ENCODE measurements around the gene CISH.

CISH gene

DNA sequence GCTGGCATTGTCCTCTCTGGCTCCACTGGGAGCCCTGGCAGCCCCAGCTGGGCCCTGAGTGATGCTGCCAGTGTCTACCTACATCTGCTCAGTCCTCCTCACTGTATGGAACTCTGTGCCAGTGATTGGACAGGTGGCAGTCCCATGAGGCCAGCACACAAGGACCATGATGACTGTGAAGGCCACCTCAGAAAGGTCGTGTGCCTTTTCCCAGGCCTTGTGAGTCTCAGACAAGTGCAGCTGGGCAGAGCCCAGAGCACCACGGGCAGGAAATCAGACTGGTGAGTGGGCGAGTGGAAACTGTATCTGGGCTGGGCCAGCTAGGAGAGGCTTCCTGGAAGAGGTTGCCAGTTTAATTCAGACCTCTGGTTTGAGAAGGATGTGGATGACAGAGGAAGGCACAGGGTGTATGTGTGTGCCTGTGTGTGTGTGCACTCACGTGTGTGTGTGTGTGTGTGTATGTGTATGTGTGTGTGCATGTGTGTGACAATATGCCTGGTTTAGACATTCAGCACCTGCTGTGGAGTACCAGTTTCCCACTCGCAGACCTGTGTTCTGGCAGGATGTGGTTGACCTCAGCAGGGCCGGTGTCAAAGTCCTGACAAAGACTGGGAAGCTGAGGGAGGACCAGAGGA lies 12.4 kb upstream of the CISH start:
- no peak for DNase-seq (ENCODE audit: low read depth)
- H3K4me3 ChIP-seq (ENCODE audit: low read length) = no peak overlapping the region
- TF ChIP-seq, protein P1, sequence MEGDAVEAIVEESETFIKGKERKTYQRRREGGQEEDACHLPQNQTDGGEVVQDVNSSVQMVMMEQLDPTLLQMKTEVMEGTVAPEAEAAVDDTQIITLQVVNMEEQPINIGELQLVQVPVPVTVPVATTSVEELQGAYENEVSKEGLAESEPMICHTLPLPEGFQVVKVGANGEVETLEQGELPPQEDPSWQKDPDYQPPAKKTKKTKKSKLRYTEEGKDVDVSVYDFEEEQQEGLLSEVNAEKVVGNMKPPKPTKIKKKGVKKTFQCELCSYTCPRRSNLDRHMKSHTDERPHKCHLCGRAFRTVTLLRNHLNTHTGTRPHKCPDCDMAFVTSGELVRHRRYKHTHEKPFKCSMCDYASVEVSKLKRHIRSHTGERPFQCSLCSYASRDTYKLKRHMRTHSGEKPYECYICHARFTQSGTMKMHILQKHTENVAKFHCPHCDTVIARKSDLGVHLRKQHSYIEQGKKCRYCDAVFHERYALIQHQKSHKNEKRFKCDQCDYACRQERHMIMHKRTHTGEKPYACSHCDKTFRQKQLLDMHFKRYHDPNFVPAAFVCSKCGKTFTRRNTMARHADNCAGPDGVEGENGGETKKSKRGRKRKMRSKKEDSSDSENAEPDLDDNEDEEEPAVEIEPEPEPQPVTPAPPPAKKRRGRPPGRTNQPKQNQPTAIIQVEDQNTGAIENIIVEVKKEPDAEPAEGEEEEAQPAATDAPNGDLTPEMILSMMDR (conservative IDR thresholded peaks at IDR 0.05; ENCODE audit: low read depth, low read length) = no peak

GRCh38 chr3:50622881-50623280 lies 11.3 kb upstream of the CISH start:
- TF ChIP-seq, protein P1 (conservative IDR thresholded peaks at IDR 0.05; ENCODE audit: low read depth, low read length) = no peak
- no peak overlapping the region for H3K4me3 ChIP-seq (ENCODE audit: low read length)
- DNase-seq (ENCODE audit: low read depth) = no peak

DNA sequence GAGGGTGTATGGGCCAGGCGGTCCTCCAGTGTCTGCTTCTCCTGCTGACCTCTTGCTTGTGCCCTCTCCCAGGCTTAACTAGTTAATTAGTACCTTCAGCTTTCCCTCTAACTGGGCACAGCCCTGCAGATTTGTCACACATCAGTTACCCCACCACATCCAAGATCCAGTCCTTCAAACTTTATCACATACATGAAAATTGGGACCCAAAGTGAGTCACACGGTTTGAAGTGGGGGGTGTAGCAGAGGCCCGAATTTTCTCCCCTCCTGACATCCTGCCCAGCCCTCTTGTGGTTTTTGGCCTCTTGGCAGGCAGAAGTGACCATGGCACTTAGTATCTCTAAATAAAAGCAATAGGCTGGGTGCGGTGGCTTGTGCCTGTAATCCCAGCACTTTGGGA lies 9.2 kb upstream of the CISH start:
- TF ChIP-seq, protein P1 (conservative IDR thresholded peaks at IDR 0.05; ENCODE audit: low read depth, low read length) = no peak
- no peak for DNase-seq (ENCODE audit: low read depth)
- H3K4me3 ChIP-seq (ENCODE audit: low read length) = no peak overlapping the region

GRCh38 chr3:50620420-50620819 lies 8.8 kb upstream of the CISH start:
- H3K4me3 ChIP-seq (ENCODE audit: low read length) = no peak overlapping the region
- TF ChIP-seq, protein P1 (conservative IDR thresholded peaks at IDR 0.05; ENCODE audit: low read depth, low read length) = peak; percentile 11
- no peak for DNase-seq (ENCODE audit: low read depth)

GRCh38 chr3:50617911-50618481 lies 6.4 kb upstream of the CISH start:
- DNase-seq (ENCODE audit: low read depth) = no peak
- peak overlapping the region; percentile 73 for H3K4me3 ChIP-seq (ENCODE audit: low read length)
- TF ChIP-seq, protein P1 (conservative IDR thresholded peaks at IDR 0.05; ENCODE audit: low read depth, low read length) = no peak

DNA sequence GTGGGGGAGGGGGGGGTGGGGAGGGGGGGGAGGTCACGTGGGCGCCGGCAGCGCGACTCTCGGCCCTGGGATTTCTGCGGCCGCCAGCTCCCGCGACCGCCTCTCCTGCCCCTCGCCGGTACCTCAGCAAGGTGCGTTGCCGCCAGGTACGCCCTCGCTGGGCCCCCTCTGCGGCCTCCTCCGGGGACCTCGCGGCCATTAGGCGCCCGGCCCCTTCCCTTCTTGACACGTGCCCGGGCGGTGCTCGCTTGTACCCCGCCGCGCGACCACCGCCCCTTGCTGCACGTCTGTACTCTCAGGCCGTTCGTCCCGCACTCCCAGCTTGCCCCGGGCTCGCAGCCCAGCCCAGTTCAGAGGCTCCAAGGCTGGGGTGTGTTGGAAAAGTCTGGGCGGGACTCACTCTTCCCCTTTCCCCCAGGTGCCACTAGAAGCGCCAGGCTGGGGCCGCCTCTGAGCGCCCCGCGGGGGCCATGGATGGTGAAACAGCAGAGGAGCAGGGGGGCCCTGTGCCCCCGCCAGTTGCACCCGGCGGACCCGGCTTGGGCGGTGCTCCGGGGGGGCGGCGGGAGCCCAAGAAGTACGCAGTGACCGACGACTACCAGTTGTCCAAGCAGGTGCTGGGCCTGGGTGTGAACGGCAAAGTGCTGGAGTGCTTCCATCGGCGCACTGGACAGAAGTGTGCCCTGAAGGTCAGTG lies 5.7 kb upstream of the CISH start, which contains the start of gene MAPKAPK3:
Gene MAPKAPK3, plus strand, starts transcription at position 56 of the 696 bp plus-strand sequence. Its CDS starts 415 bp downstream, at position 471.
- TF ChIP-seq, protein P1 (conservative IDR thresholded peaks at IDR 0.05; ENCODE audit: low read depth, low read length) = no peak
- DNase-seq (ENCODE audit: low read depth) = no peak
- peak within 1 kb of the TSS; percentile 73 for H3K4me3 ChIP-seq (ENCODE audit: low read length)
